ENCODE results near the gene CHST11.

Gene CHST11

DNA sequence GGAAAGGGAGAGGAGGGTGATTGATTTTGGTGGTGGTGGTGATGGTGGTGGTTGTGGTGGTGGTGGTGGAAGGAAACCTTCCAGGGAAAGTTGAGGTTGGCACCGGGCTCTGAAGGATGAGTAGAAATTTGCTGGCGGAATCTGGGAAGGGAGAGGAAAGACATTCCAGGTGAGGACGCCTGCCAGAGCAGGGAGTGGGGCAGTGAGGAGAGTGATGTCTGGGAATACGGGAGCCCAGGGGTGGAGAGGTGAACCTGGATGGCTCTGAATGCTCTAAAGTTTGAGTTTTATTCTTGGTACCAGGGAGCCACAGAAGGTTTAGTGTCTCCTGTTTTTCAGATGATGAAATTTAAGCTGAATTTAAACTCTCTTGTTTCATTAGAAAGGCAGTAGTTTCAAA lies 16.0 kb downstream of the CHST11 start:
- no peaks in the 10 kb centered on the region for H3K27me3 Mint-ChIP-seq
- CTCF ChIA-PET, result interaction anchor here (1.6 kb wide), 1 partner anchor 13 kb away, joined by 4 read pairs; no protein-coding TSS in a partner anchor
- H3K36me3 Mint-ChIP-seq, result peaks cover 41% of the 10 kb centered on the region
- no peak for DNase-seq
- peaks cover 9% of the 10 kb centered on the region for H3K9me3 Mint-ChIP-seq
- H3K27ac Mint-ChIP-seq, result peak overlapping the region; percentile 35
- H3K4me3 Mint-ChIP-seq, result no peak overlapping the region
- peaks cover 85% of the 10 kb centered on the region for H3K4me1 Mint-ChIP-seq

DNA sequence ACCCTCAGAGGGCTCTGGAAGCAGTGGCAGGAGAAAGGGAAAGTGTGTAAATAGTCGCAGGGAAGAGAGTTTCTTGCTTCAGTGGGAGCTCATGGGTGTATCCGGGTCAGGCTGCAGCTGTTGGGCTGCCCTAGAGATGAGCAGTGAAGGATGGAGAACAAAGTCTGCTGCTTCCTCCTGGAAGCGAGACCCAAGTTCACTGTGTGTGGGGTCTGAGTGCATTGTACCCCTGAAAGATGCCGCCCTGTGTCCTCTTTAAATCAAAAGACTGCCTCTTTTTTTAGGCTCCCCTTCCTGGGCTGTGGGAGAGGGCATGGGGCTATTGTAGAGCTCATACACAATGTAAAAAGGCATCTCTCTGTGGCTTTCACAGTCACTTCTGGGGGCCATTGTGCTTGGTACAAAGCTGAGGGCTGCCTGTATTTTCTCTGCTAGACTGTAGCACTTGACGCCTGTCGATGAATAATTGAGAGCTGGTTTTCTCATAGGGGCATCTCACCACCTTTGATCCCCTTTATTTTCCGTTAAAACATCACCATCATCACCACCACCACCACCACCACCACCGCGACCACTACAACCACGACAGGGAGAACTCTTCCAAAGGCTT lies 16.7 kb downstream of the CHST11 start:
- DNase-seq, result no peak
- Mint-ChIP-seq H3K36me3 (peaks cover 38% of the 10 kb centered on the region), H3K27me3 (no peaks in the 10 kb centered on the region), H3K4me3 (no peak overlapping the region), H3K27ac (peak overlapping the region; percentile 6), H3K4me1 (peaks cover 84% of the 10 kb centered on the region), H3K9me3 (peaks cover 9% of the 10 kb centered on the region)
- CTCF ChIA-PET, result interaction anchor here (1.6 kb wide), 1 partner anchor 14 kb away, joined by 4 read pairs; no protein-coding TSS in a partner anchor

DNA sequence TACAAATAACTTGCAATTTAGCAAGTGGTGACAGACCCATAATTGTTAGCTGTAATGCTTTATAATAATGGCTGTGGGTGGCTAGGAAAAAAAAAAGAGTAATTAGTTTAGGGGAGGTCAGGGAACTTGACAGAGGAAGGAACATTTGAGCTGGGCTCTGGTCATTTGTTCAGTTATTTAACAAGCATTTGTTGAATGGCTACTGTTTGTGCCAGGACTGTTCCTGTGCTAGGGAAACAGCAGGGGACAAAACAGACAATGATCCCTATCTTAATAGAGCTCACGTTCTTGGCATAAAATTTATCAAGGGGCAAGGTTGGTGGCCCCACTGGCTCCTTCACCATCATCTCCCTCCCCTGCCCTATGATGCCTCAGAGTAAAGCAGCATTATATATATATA lies 18.5 kb downstream of the CHST11 start:
- H3K27me3 Mint-ChIP-seq, result no peaks in the 10 kb centered on the region
- DNase-seq, result no peak
- H3K36me3 Mint-ChIP-seq, result peaks cover 36% of the 10 kb centered on the region
- H3K4me3 Mint-ChIP-seq, result no peak overlapping the region
- peaks cover 84% of the 10 kb centered on the region for H3K4me1 Mint-ChIP-seq
- H3K9me3 Mint-ChIP-seq, result peaks cover 7% of the 10 kb centered on the region
- CTCF ChIA-PET, result no interaction called here
- no peak overlapping the region for H3K27ac Mint-ChIP-seq

DNA sequence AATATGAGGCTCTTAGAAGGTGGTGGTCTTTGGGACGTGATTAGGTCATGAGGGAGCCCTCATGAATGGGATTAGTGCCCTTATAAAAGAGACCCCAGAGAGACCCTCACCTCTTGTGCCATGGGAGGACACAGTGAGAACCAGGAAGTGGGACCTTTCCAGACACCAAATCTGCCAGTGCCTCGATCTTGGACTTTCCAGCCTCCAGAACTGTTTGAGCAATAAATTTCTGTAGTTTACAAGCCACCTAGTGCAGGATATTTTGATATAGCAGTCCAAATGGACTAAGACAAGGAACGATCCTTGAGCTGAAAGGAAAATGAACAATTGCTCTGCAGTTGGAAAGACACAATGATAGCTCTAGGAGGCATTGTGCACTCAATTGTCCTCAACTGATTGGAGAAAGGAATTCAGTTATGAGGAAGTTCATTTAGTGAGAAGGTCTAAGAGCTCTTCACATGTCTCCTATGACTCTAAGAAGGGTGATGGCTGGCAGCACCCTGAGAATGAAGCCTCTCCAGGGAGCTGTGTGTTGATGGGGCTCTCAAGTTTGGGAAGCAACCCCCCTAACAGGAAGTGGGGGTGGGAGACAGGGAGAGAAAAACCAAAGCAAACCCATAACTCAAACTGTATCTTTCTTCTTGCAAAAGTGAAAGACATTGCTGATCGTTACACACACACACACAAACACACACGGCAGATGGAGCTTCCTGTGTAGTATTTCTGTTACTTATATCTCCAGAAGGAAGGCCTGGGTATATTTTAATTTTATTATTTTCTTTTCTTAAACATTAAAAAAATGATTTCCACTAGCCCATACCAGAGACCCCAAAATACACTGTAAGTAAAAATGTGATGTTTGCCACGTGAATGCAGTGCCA lies 21.0 kb downstream of the CHST11 start:
- H3K27me3 Mint-ChIP-seq, result no peaks in the 10 kb centered on the region
- H3K4me1 Mint-ChIP-seq, result peaks cover 91% of the 10 kb centered on the region
- H3K4me3 Mint-ChIP-seq, result peak overlapping the region; percentile 83
- H3K27ac Mint-ChIP-seq, result peak overlapping the region; percentile 93
- H3K36me3 Mint-ChIP-seq, result peaks cover 37% of the 10 kb centered on the region
- CTCF ChIA-PET, result interaction anchor here (1.0 to 2.6 kb wide), 5 partner anchors 10 to 96 kb away, joined by 3 to 15 read pairs (median 6); partner anchors contain the start of gene CHST11
- DNase-seq, result peak; percentile 40
- peaks cover 4% of the 10 kb centered on the region for H3K9me3 Mint-ChIP-seq

DNA sequence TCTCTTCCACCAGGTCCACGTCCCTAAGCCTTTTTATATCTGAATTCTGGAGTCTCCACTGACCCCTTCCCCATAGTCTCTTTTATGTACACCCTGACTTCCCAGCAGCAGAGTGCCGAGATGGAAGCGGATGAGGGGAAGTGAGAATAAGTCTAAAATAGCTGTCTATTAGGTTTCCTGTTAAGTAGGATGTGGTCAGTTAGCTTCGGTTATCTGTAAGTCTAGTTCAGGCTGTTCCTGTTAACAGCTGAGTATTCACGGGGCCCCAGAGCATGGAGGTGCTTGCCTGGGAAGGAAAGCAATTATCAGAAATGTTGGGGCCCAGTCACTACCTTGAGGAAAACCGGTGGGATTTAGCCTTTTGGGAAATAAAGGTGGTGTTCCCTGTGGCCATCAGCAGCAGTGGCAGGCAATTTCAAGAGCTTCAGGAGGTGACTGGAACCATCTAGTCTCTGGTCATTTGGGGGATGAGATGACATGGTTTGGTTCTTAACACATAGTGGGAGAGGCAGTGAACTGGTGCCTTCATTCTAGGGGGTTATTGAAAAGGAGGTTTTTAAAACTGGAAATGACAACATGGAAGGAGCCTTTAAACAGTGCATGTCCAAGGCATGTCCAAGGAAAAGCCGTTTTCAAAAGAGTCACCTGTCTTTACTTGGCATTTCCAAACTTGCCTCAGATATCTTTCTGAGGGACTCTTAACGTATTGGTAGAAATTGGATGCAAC lies 21.8 kb downstream of the CHST11 start:
- DNase-seq, result peak; percentile 46
- H3K4me1 Mint-ChIP-seq, result peaks cover 91% of the 10 kb centered on the region
- H3K9me3 Mint-ChIP-seq, result peaks cover 4% of the 10 kb centered on the region
- CTCF ChIA-PET, result interaction anchor here (1.0 to 2.6 kb wide), 5 partner anchors 11 to 97 kb away, joined by 3 to 15 read pairs (median 6); partner anchors contain the start of gene CHST11
- peak overlapping the region; percentile 93 for H3K27ac Mint-ChIP-seq
- H3K4me3 Mint-ChIP-seq, result peak overlapping the region; percentile 83
- H3K36me3 Mint-ChIP-seq, result peaks cover 44% of the 10 kb centered on the region
- H3K27me3 Mint-ChIP-seq, result no peaks in the 10 kb centered on the region

DNA sequence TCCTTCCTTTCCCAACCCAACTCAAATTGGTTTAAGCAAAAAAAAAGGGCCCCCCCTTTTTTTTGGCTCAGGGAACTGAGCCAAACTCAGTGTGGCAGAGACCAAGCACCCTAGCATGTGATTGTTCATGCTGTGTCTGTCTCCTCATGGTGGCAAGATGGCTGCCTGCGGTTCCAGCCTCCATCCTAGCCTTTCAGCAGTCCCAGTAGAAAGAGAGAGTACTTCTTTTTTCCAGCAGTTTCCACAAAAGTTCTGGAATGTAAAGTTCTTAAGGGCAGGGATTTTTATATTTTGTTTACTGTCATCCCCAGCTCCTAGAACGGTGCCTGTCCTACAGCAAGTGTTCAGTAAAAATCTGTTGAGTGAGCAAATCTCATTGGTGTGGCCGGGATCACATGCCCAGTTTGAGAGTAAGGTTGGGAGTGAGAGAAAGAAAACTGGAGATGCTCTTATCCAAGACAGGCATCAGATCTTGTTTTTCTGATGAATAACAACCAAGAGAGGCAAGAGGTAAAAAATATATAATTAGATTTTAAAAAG lies 22.4 kb downstream of the CHST11 start:
- Mint-ChIP-seq H3K4me1 (peaks cover 91% of the 10 kb centered on the region), H3K36me3 (peaks cover 51% of the 10 kb centered on the region), H3K9me3 (peaks cover 4% of the 10 kb centered on the region), H3K27me3 (no peaks in the 10 kb centered on the region), H3K4me3 (peak overlapping the region; percentile 83), H3K27ac (peak overlapping the region; percentile 93)
- DNase-seq, result no peak
- CTCF ChIA-PET, result interaction anchor here (1.4 to 2.6 kb wide), 2 partner anchors 21 to 97 kb away, joined by 4 to 15 read pairs; partner anchors contain the start of gene CHST11

DNA sequence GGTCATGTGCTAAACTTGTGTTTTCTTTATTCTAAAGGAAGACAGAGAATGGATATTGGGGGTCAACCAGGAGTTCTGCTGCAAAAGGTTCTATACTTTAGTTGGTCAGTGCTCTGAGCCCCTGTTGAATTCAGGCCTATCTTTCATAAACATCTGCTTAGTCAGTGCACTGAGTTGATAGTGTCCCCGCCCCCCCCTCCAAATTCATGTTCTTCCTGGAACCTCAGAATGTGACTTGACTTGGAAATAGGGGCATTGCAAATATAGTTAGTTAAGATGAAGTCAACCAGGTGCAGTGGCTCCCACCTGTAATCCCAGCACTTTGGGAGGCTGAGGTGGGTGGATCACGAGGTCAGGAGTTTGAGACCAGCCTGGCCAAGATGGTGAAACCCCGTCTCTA lies 23.3 kb downstream of the CHST11 start:
- no peak overlapping the region for H3K4me3 Mint-ChIP-seq
- CTCF ChIA-PET, result no interaction called here
- H3K9me3 Mint-ChIP-seq, result peaks cover 4% of the 10 kb centered on the region
- DNase-seq, result no peak
- H3K4me1 Mint-ChIP-seq, result peaks cover 91% of the 10 kb centered on the region
- H3K27me3 Mint-ChIP-seq, result no peaks in the 10 kb centered on the region
- H3K27ac Mint-ChIP-seq, result peak overlapping the region; percentile 93
- peaks cover 56% of the 10 kb centered on the region for H3K36me3 Mint-ChIP-seq

DNA sequence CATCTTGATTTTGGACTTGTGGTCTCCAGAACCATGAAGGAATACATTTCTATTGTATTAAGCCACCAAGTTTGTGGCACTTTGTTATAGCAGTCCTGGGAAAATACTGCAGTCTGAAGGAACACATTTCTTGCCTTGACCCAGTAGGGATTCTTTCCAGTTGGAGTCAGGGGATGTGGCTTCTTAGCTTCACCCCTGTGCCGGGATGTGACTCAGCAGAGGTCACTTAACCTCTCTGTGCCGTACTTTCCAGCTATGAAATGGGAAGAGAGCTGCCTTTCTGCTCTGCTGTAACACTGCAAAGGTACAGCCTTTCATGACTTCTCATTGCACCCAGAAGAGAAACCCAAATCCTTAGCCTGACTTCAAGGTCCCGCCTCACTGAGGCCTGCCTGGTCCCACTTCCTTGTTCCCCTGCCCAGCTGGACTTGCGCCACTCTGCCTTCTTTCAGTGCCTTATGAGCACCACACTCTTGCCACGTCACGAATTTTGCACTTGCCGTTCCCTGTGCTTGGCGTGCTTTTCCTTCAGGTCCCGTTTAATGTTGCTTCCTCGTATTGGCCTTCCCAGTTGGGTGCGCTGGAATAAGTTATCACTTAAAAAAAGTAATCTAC lies 24.2 kb downstream of the CHST11 start:
- Mint-ChIP-seq H3K36me3 (peaks cover 57% of the 10 kb centered on the region), H3K9me3 (peaks cover 4% of the 10 kb centered on the region), H3K27ac (no peak overlapping the region), H3K4me1 (peaks cover 96% of the 10 kb centered on the region), H3K4me3 (no peak overlapping the region), H3K27me3 (no peaks in the 10 kb centered on the region)
- CTCF ChIA-PET, result no interaction called here
- DNase-seq, result no peak

DNA sequence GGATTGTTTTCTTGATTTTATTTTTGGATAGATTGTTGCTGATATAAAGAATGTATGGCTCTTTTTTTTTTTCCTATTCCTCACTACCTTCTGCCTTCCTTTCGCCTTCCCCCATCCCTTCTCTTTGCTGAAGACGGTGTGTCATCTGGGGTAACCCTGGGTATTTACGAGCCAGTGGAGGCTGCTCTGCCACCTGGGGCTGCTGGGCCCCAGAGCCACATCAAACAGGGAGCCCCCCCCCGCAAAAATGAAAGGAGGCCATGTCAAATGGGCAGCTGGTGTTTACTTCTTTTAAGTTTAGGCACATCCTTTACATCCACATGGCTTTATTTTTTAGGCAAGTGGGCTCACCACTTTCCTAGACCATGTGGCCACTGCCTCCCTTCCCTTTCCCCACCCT lies 25.4 kb downstream of the CHST11 start:
- H3K27me3 Mint-ChIP-seq, result no peaks in the 10 kb centered on the region
- peaks cover 63% of the 10 kb centered on the region for H3K36me3 Mint-ChIP-seq
- no peak overlapping the region for H3K4me3 Mint-ChIP-seq
- peaks cover 4% of the 10 kb centered on the region for H3K9me3 Mint-ChIP-seq
- H3K4me1 Mint-ChIP-seq, result peaks cover 99% of the 10 kb centered on the region
- CTCF ChIA-PET, result no interaction called here
- H3K27ac Mint-ChIP-seq, result peak overlapping the region; percentile 40
- peak; percentile 42 for DNase-seq

DNA sequence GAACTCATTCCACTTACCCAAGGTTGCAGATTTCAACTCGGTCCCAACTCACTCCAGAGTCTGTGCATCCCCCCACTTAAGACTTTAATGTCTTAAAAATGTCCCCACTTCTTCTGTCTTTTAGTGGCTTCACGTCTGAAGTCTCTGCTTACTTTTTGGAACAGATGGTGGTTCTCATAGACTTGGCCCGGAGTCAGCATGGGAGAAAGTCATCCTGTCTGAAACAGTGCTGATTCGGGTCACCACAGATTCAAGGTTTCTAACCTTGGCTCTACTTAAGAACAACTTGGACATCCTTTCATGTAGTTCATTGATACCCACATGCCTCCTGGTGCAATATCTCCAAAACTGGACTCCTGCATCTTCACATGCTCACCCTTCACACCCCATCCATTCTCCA lies 26.0 kb downstream of the CHST11 start:
- peaks cover 4% of the 10 kb centered on the region for H3K9me3 Mint-ChIP-seq
- peaks cover 63% of the 10 kb centered on the region for H3K36me3 Mint-ChIP-seq
- peak overlapping the region; percentile 40 for H3K27ac Mint-ChIP-seq
- H3K27me3 Mint-ChIP-seq, result no peaks in the 10 kb centered on the region
- no peak for DNase-seq
- CTCF ChIA-PET, result no interaction called here
- peaks cover 98% of the 10 kb centered on the region for H3K4me1 Mint-ChIP-seq
- no peak overlapping the region for H3K4me3 Mint-ChIP-seq

DNA sequence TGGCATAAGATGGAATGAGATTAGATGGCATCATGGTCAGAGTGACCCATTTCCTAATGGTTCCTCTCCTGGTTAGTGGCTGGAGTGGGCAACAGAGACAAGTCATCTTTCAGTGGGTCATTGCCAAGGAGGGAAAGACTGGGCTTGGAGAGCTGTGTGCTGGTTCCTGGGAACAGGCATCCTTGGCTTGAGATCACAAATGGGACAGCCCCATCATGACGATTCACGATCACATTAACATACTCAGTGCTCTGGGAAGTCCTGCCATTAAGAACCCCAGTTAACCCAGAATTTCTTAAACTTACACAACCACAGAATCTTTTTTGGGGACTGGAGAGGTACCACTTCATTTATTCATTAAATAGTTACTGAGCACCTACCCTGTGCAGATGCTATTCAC lies 27.3 kb downstream of the CHST11 start:
- Mint-ChIP-seq H3K36me3 (peaks cover 62% of the 10 kb centered on the region), H3K9me3 (peaks cover 4% of the 10 kb centered on the region), H3K4me1 (peaks cover 95% of the 10 kb centered on the region), H3K4me3 (no peak overlapping the region), H3K27me3 (no peaks in the 10 kb centered on the region), H3K27ac (no peak overlapping the region)
- CTCF ChIA-PET, result no interaction called here
- no peak for DNase-seq

DNA sequence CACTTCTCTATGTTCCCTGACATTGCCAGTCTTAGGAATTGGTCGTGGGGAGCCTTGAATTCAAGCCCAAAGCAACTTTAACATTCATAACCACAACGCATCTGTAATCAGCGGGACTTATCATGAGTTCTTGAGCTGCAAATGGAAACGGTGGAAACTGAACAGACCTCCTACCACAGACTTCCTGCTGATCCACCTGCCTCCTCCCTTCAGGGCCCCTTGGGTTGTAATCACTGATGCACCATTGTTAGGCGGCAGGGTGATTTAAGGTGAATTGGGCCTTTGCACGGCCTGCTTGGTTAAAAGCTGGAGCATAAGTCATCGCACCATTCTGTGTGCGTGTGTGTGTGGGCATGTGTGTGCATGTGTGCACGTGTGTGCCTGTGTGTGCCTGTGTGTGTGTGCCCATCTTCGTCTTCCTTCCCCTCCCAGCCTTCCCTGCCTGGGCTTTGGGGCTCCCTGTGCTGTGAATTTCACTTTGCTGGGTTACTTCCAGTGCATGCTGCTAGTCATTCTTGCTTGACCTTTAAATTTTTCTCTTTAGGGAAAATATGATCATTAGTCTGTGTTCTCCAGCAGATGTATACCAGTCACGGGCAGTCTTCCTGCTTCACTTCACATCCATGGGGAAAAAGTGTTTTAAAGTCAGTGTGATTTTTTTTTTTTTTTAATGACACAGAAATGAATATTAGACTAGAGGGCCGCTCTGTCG lies 29.1 kb downstream of the CHST11 start:
- H3K4me1 Mint-ChIP-seq, result peaks cover 92% of the 10 kb centered on the region
- peak overlapping the region; percentile 38 for H3K4me3 Mint-ChIP-seq
- CTCF ChIA-PET, result interaction anchor here (0.9 to 1.1 kb wide), 2 partner anchors 26 to 104 kb away, joined by 3 read pairs; no protein-coding TSS in a partner anchor

DNA sequence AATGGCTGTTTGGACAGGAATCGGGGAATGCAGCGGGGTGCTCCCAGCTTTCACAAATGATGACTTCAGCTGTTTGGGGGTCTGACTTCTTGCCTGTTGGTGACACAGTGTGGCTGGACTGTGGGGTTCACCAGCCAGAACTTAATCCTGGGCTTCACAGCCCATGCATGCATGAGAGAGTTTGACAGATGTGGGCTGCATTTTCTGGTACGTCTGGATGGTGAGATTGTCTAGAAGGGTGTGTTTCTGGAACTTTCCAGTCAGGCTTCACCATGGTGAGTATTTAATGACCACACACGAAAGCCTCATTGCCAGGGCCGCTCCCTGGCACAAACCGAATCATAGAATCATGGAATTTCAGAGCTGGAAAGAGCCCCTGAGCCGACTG lies 29.6 kb downstream of the CHST11 start:
- no peak overlapping the region for H3K4me3 Mint-ChIP-seq
- no peak for DNase-seq
- no peaks in the 10 kb centered on the region for H3K27me3 Mint-ChIP-seq
- H3K27ac Mint-ChIP-seq, result peak overlapping the region; percentile 88
- H3K9me3 Mint-ChIP-seq, result peaks cover 2% of the 10 kb centered on the region
- CTCF ChIA-PET, result interaction anchor here (0.9 kb wide), 1 partner anchor 26 kb away, joined by 3 read pairs; no protein-coding TSS in a partner anchor
- peaks cover 55% of the 10 kb centered on the region for H3K36me3 Mint-ChIP-seq
- peaks cover 92% of the 10 kb centered on the region for H3K4me1 Mint-ChIP-seq

More for the DNA sequence above, 29.1 kb downstream of the CHST11 start:
- Mint-ChIP-seq H3K27ac (peak overlapping the region; percentile 88), H3K27me3 (no peaks in the 10 kb centered on the region), H3K9me3 (peaks cover 4% of the 10 kb centered on the region), H3K36me3 (peaks cover 57% of the 10 kb centered on the region)
- peak; percentile 74 for DNase-seq

Data from activated naive CD4-positive, alpha-beta T cell treated with anti-CD3 and anti-CD28 coated beads, Interleukin-2, amount 10 ng/mL, durations not matched to agents 7 days and 5 days (primary cell).